Measurements from ENCODE around the gene AAK1. TPM values are rescaled to one million over a fixed set of nuclear protein-coding genes. Genes with fewer than 3 reads are reported as not detected.

The AAK1 gene
- total and polyA plus RNA-seq, 2 donors (not counting 1 experiment from before 2014, with no cell fraction given), result 43.5 to 45.7 TPM

DNA sequence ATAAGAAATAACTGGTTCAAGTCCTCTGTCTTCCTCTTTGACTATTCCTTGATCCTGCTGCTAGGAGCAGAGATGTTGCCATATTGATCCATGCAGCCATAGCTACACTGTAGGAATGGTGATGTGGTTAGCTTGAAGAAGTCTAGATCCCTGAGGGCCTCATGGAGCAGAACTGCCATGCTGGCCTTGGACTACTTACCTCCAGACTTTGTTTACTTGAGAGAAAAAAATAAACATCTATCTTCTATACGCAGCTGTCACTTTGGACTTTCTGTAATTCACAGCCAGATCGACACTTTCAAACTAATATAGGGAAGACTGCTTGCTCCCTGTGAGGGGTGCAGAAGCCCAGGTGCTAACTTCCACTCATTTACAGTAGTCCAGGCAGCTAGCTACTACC lies 121.8 kb downstream of the AAK1 start:
- Histone ChIP-seq H3K4me1 (ENCODE audit: control insufficient read depth, extremely low read depth, insufficient read depth, low read length) (no peaks in the 10 kb centered on the region), H3K36me3 (ENCODE audit: control insufficient read depth, insufficient read depth, low read length) (peaks cover 20% of the 10 kb centered on the region)
- no peak for DNase-seq (ENCODE audit: low read depth in 2 of 2)

DNA sequence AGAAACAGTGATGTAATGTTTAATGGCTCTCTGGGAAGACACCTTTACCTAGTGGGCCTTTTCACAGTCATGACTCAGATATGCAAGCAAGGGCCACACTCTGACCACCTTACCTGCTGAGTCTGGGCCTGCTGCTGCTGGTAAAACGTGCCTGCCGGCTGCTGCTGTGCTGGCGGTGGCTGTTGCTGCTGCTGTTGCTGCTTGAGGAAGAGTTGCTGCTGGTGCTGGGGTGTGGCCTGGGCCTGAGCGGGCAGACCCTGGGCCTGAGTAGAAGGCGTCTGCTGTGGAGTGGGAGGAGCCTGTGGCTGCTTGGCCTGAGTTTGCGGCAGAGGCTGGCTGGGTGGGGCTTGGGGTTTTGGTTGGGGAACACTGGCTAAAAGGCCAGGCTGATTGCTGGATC lies 124.7 kb downstream of the AAK1 start:
- Histone ChIP-seq H3K27me3 (ENCODE audit: control insufficient read depth, insufficient read depth, low read length) (no peaks in the 10 kb centered on the region), H3K9me3 (ENCODE audit: control insufficient read depth, insufficient read depth, low read depth, low read length) (no peaks in the 10 kb centered on the region), H3K4me3 (replicated peaks in 1 of 4; ENCODE audit: control extremely low read depth in 1 of 4, insufficient read depth in 1 of 4, low read depth in 3 of 4, low read length in 4 of 4) (no peak overlapping the region), H2AFZ (ENCODE audit: low read length) (no peak overlapping the region), H3K27ac (ENCODE audit: insufficient read depth, low read length) (no peak overlapping the region), H3K4me2 (ENCODE audit: extremely low read depth, insufficient read depth, low read length) (no peak overlapping the region), H3K79me2 (ENCODE audit: control insufficient read depth, insufficient read depth, low read length) (peaks cover 2% of the 10 kb centered on the region), H4K20me1 (ENCODE audit: control insufficient read depth, extremely low read depth, insufficient read depth, low read length) (no peaks in the 10 kb centered on the region), H3K4me1 (ENCODE audit: control insufficient read depth, extremely low read depth, insufficient read depth, low read length) (peaks cover 3% of the 10 kb centered on the region), H3K9ac (ENCODE audit: insufficient read depth, low read length) (no peak overlapping the region), H3K36me3 (ENCODE audit: control insufficient read depth, insufficient read depth, low read length) (peaks cover 14% of the 10 kb centered on the region)
- TF ChIP-seq EZH2 (IDR thresholded peaks at IDR 0.05; ENCODE audit: low read length, missing control alignments), result no peak
- TF ChIP-seq CTCF (conservative IDR thresholded peaks at IDR 0.05 in 1 of 2, IDR thresholded peaks at IDR 0.05 in 1 of 2; ENCODE audit: low read depth in 1 of 2, low read length in 2 of 2), result no peak
- no peak for DNase-seq (ENCODE audit: low read depth in 2 of 2)

More for the DNA sequence above, 121.8 kb downstream of the AAK1 start:
- H3K9me3 ChIP-seq (ENCODE audit: control insufficient read depth, insufficient read depth, low read depth, low read length), result no peaks in the 10 kb centered on the region
- H2AFZ ChIP-seq (ENCODE audit: low read length), result no peak overlapping the region
- H3K27ac ChIP-seq (ENCODE audit: insufficient read depth, low read length), result no peak overlapping the region
- TF ChIP-seq CTCF (conservative IDR thresholded peaks at IDR 0.05 in 1 of 2, IDR thresholded peaks at IDR 0.05 in 1 of 2; ENCODE audit: low read depth in 1 of 2, low read length in 2 of 2) (no peak), EZH2 (IDR thresholded peaks at IDR 0.05; ENCODE audit: low read length, missing control alignments) (no peak)
- H3K27me3 ChIP-seq (ENCODE audit: control insufficient read depth, insufficient read depth, low read length), result no peaks in the 10 kb centered on the region
- H3K4me3 ChIP-seq (replicated peaks in 1 of 4; ENCODE audit: control extremely low read depth in 1 of 4, insufficient read depth in 1 of 4, low read depth in 3 of 4, low read length in 4 of 4), result no peak overlapping the region
- no peaks in the 10 kb centered on the region for H3K79me2 ChIP-seq (ENCODE audit: control insufficient read depth, insufficient read depth, low read length)
- H3K9ac ChIP-seq (ENCODE audit: insufficient read depth, low read length), result no peak overlapping the region
- no peaks in the 10 kb centered on the region for H4K20me1 ChIP-seq (ENCODE audit: control insufficient read depth, extremely low read depth, insufficient read depth, low read length)
- H3K4me2 ChIP-seq (ENCODE audit: extremely low read depth, insufficient read depth, low read length), result no peak overlapping the region

- Histone ChIP-seq H3K9ac (ENCODE audit: insufficient read depth, low read length) (no peak overlapping the region), H3K4me1 (ENCODE audit: control insufficient read depth, extremely low read depth, insufficient read depth, low read length) (peaks cover 3% of the 10 kb centered on the region), H4K20me1 (ENCODE audit: control insufficient read depth, extremely low read depth, insufficient read depth, low read length) (no peaks in the 10 kb centered on the region), H3K4me3 (replicated peaks in 1 of 4; ENCODE audit: control extremely low read depth in 1 of 4, insufficient read depth in 1 of 4, low read depth in 3 of 4, low read length in 4 of 4) (no peak overlapping the region), H3K4me2 (ENCODE audit: extremely low read depth, insufficient read depth, low read length) (no peak overlapping the region), H3K27ac (ENCODE audit: insufficient read depth, low read length) (no peak overlapping the region), H3K9me3 (ENCODE audit: control insufficient read depth, insufficient read depth, low read depth, low read length) (no peaks in the 10 kb centered on the region), H3K27me3 (ENCODE audit: control insufficient read depth, insufficient read depth, low read length) (no peaks in the 10 kb centered on the region), H2AFZ (ENCODE audit: low read length) (no peak overlapping the region), H3K79me2 (ENCODE audit: control insufficient read depth, insufficient read depth, low read length) (peaks cover 2% of the 10 kb centered on the region), H3K36me3 (ENCODE audit: control insufficient read depth, insufficient read depth, low read length) (peaks cover 14% of the 10 kb centered on the region)
- TF ChIP-seq CTCF (conservative IDR thresholded peaks at IDR 0.05 in 1 of 2, IDR thresholded peaks at IDR 0.05 in 1 of 2; ENCODE audit: low read depth in 1 of 2, low read length in 2 of 2), result no peak
- no peak for TF ChIP-seq EZH2 (IDR thresholded peaks at IDR 0.05; ENCODE audit: low read length, missing control alignments)
- DNase-seq (ENCODE audit: low read depth in 2 of 2), result no peak
These were observed 126.1 kb downstream of the AAK1 start for GRCh38 chr2:69517410-69517809.

Measured in fibroblast of lung (primary cell).